HepG2 (cell line): Measurements from ENCODE around the gene LAP3. TPM values are rescaled to one million over a fixed set of nuclear protein-coding genes. Genes with fewer than 3 reads are reported as not detected.

Experiments
- ATAC-seq: fragments of 200-7000 bp; cut with Tn5 transposase; 3 replicates; pipeline ENCODE4 v1.9.1; 2020; ENCODE audit warnings: mild to moderate bottlenecking, moderate library complexity
- BruUV-seq: library from RNA; stranded (reverse); fragments of 400-500 nt; replicated peaks from 2 replicates; lab custom pipeline; 2021; lab: Mats Ljungman, UMichigan
- CTCF ChIA-PET: fragments of 300-600 bp; formaldehyde crosslinking; extraction: SDS; loops from one replicate; lab custom pipeline; 2021; ENCODE audit warnings: low total read pairs, inconsistent platforms, low intra/inter-chr PET ratio; lab: Yijun Ruan, JAX
- POLR2A ChIA-PET: fragments of 350-600 bp; sonication (Branson Sonifier 250); formaldehyde crosslinking; loops from one replicate; lab custom pipeline; 2020; ENCODE audit warnings: antibody characterized with exemption, inconsistent platforms; lab: Yijun Ruan, JAX
- DNase-seq: peaks from one replicate; pipeline ENCODE4 v3.0.0-alpha.2; 2015; ENCODE audit warnings: low spot score
- FAIRE-seq: peaks from 3 replicates; lab custom pipeline; 2011; peaks lifted over from hg19 to GRCh38; lab: Jason Lieb, UNC
- H2AFZ ChIP-seq: one replicate; pipeline ENCODE4 v1.6.1; 2011; ENCODE audit warnings: low read length, inconsistent platforms
- H3K27ac ChIP-seq: fragments of 300-600 bp; 3 replicates; pipeline ENCODE4 v1.8.0; 2011; ENCODE audit warnings: mixed run types, mild to moderate bottlenecking, mixed read lengths, low read length, inconsistent platforms; ENCODE audit not compliant: insufficient read depth; ENCODE audit errors: extremely low read length
- H3K27me3 ChIP-seq, 2 experiments: fragments of 200-600 bp in 1 of 2; 2 replicates in 1 of 2; 3 replicates in 1 of 2; pipeline versions ENCODE4 v1.6.0 to v1.8.0; 2011; ENCODE audit warnings: low read length in 2 of 2, mild to moderate bottlenecking in 2 of 2, moderate library complexity in 2 of 2, inconsistent platforms in 1 of 2; ENCODE audit not compliant: insufficient read depth in 2 of 2, control insufficient read depth in 1 of 2
- H3K36me3 ChIP-seq, 2 experiments: fragments of 200-600 bp in 1 of 2; replicated peaks in 1 of 2; 2 replicates in 1 of 2; 3 replicates in 1 of 2; pipeline versions ENCODE4 v1.5.1 to v1.8.0; 2011; ENCODE audit warnings: low read length in 2 of 2, inconsistent platforms in 1 of 2; ENCODE audit not compliant: insufficient read depth in 2 of 2, control insufficient read depth in 1 of 2
- H3K4me1 ChIP-seq: 2 replicates; pipeline ENCODE4 v1.5.1; 2012; ENCODE audit warnings: low read length, inconsistent platforms; ENCODE audit not compliant: insufficient read depth
- H3K4me2 ChIP-seq: 2 replicates; pipeline ENCODE4 v1.6.0; 2011; ENCODE audit warnings: low read depth, low read length, inconsistent platforms
- H3K4me3 ChIP-seq, 3 experiments: fragments of 200-600 bp in 1 of 3; sonication (generic), shearing (Covaris generic) in 1 of 3; replicated peaks in 1 of 3; 2 replicates each; pipeline ENCODE4 v1.5.1; 2011 to 2016; ENCODE audit warnings: low read length in 3 of 3, inconsistent platforms in 2 of 3, low read depth in 2 of 3, mild to moderate bottlenecking in 2 of 3, control low read depth in 1 of 3, mixed read lengths in 1 of 3; ENCODE audit not compliant: insufficient read depth in 1 of 3
- H3K79me2 ChIP-seq: one replicate; pipeline ENCODE4 v1.6.1; 2011; ENCODE audit warnings: low read length, inconsistent platforms; ENCODE audit not compliant: insufficient read depth
- H3K9ac ChIP-seq: 2 replicates; pipeline ENCODE4 v1.6.0; 2011; ENCODE audit warnings: mild to moderate bottlenecking, low read depth, low read length, inconsistent platforms; ENCODE audit not compliant: insufficient read depth
- H3K9me3 ChIP-seq: 2 replicates; pipeline ENCODE4 v1.5.1; 2012; ENCODE audit warnings: mild to moderate bottlenecking, low read length
- H4K20me1 ChIP-seq: 2 replicates; pipeline ENCODE4 v1.6.0; 2011; ENCODE audit warnings: inconsistent platforms, mild to moderate bottlenecking, low read length, moderate library complexity; ENCODE audit not compliant: insufficient read depth
- CREBL2 ChIP-seq: sonication (generic); formaldehyde crosslinking; IDR thresholded peaks from 2 replicates; pipeline ENCODE4 v1.8.1; 2023; ENCODE audit warnings: missing genetic modification reagents, mild to moderate bottlenecking, borderline replicate concordance
- DPF2 ChIP-seq: sonication (generic); formaldehyde crosslinking; IDR thresholded peaks from 2 replicates; pipeline ENCODE4 v1.4.0; 2020; ENCODE audit warnings: mild to moderate bottlenecking, low read depth, missing genetic modification reagents, borderline replicate concordance
- ELF3 ChIP-seq: IDR thresholded peaks from 2 replicates; pipeline ENCODE4 v1.6.1; 2016; ENCODE audit warnings: missing genetic modification reagents, missing compliant biosample characterization
- HOXA3 ChIP-seq: sonication (generic); formaldehyde crosslinking; IDR thresholded peaks from 2 replicates; pipeline ENCODE4 v1.5.0; 2020; ENCODE audit warnings: missing genetic modification reagents
- KLF6 ChIP-seq: IDR thresholded peaks from 2 replicates; pipeline ENCODE4 v1.8.0; 2016; ENCODE audit warnings: missing biosample characterization, missing genetic modification reagents
- MIER2 ChIP-seq: IDR thresholded peaks from 2 replicates; pipeline ENCODE4 v1.6.1; 2016; ENCODE audit warnings: missing biosample characterization, missing genetic modification reagents
- NR2F1 ChIP-seq, 2 experiments: fragments of 450-650 bp in 1 of 2; formaldehyde crosslinking in 1 of 2; IDR thresholded peaks; 2 replicates each; pipeline versions ENCODE4 v1.5.0 to v1.6.1; 2016 to 2020; ENCODE audit warnings: mild to moderate bottlenecking in 1 of 2, missing compliant biosample characterization in 1 of 2, missing genetic modification reagents in 1 of 2, moderate library complexity in 1 of 2
- ZMYM2 ChIP-seq: sonication (generic); formaldehyde crosslinking; IDR thresholded peaks from 2 replicates; pipeline ENCODE4 v1.8.0; 2022; ENCODE audit warnings: mild to moderate bottlenecking, missing genetic modification reagents
- ZNF230 ChIP-seq: sonication (generic); formaldehyde crosslinking; IDR thresholded peaks from 2 replicates; pipeline ENCODE4 v1.4.0; 2020; ENCODE audit warnings: mild to moderate bottlenecking, missing genetic modification reagents
- ZNF343 ChIP-seq: sonication (generic); formaldehyde crosslinking; IDR thresholded peaks from 2 replicates; pipeline ENCODE4 v1.4.0; 2020; ENCODE audit warnings: mild to moderate bottlenecking, missing genetic modification reagents
- ZNF609 ChIP-seq: sonication (generic); formaldehyde crosslinking; IDR thresholded peaks from 2 replicates; pipeline ENCODE4 v1.4.0; 2020; ENCODE audit warnings: mild to moderate bottlenecking, missing genetic modification reagents, borderline replicate concordance
- WGBS: methylation state at CpG from one replicate; pipeline ENCODE4 v1.1.6; 2017; ENCODE audit warnings: low lambda C conversion rate; 5-methylcytosine and 5-hydroxymethylcytosine counted together
- in situ Hi-C: cut with HindIII; loops from 2 replicates; pipeline ENCODE4 v1.10.0; 2017; ENCODE audit warnings: low pct_unique_long_range_greater_than_20kb; ENCODE audit not compliant: extremely low pct_ligation_motif_present
- intact Hi-C: fragments of 100-400 bp; cut with micrococcal nuclease; formaldehyde crosslinking; loops from one replicate; pipeline ENCODE4 v1.10.0; 2022; ENCODE audit not compliant: unreplicated experiment
- polyA plus RNA-seq, 8 experiments: library from polyadenylated mRNA; depleted of rRNA in 3 of 8; stranded (reverse) in 7 of 8; unstranded in 1 of 8; fragments of >200 nt; fragmentation: Illumina TruSeq in 4 of 8; extraction: Trizol in 4 of 8; gene quantifications; 2 replicates each; pipeline versions ENCODE4 v1.2.1 to v1.2.3, GENCODE V29; 2011 to 2016; ENCODE audit warnings: low read depth in 4 of 8, missing spikeins in 1 of 8, mixed read lengths in 1 of 8; ENCODE audit not compliant: insufficient read depth in 1 of 8
- total RNA-seq, 5 experiments: library from RNA; depleted of rRNA; stranded (reverse); fragments of >200 nt; fragmentation: Illumina TruSeq; extraction: Trizol; gene quantifications; 2 replicates each; pipeline ENCODE4 v1.2.3, GENCODE V29; 2016; ENCODE audit warnings: low read depth in 1 of 5
- TF ChIP-seq, protein P1 (sequence below): sonication (generic); formaldehyde crosslinking; IDR thresholded peaks from 2 replicates; pipeline ENCODE4 v1.5.0; 2020; ENCODE audit warnings: mild to moderate bottlenecking, missing genetic modification reagents, borderline replicate concordance
- TF ChIP-seq, protein P2 (sequence below): sonication (generic); formaldehyde crosslinking; IDR thresholded peaks from 2 replicates; pipeline ENCODE4 v1.4.0; 2020; ENCODE audit warnings: missing genetic modification reagents, borderline replicate concordance
- TF ChIP-seq, protein P3 (sequence below): sonication (generic); formaldehyde crosslinking; IDR thresholded peaks from 2 replicates; pipeline ENCODE4 v1.4.0; 2020; ENCODE audit warnings: mild to moderate bottlenecking, low read depth, missing genetic modification reagents

The LAP3 gene
- total and polyA plus RNA-seq, 2 of the 13 experiments (the other 11 are each of a cell fraction or from before 2014, with no cell fraction given), result 106 to 125 TPM

DNA sequence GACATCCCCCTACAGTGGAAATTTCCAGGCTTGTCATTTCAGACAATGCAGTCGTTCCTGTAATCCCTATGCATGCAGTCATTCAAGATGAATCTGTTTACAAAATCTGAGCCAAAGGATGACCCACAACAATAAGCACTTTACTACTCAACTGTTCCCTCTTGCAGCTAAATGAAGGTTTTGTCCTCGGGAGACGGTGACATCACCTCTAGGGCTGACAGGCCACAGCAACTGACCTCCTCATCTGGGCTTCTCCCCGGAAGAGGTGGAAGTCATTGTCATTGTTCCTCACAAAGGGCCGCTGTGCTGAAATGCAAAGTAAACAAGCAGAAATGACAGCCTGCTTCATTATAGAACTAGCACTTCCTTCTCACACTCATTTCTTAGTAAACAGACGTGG, 32.8 kb upstream of the LAP3 start:
- BruUV-seq, result no TSS peak
- Histone ChIP-seq H3K9ac (peak overlapping the region; percentile 44), H4K20me1 (no peaks in the 10 kb centered on the region), H3K4me1 (peaks cover 51% of the 10 kb centered on the region), H3K36me3 (no peaks in the 10 kb centered on the region), H3K79me2 (no peaks in the 10 kb centered on the region), H3K4me3 (no peak overlapping the region), H2AFZ (no peak overlapping the region), H3K27me3 (no peaks in the 10 kb centered on the region), H3K27ac (peak overlapping the region; percentile 78), H3K9me3 (no peaks in the 10 kb centered on the region), H3K4me2 (no peak overlapping the region)
- POLR2A ChIA-PET, result interaction anchor here (0.8 to 3.1 kb wide), 4 partner anchors 8 to 33 kb away, joined by 3 to 19 read pairs (median 6); partner anchors contain the start of gene QDPR
- CTCF ChIA-PET, result no interaction called here
- intact Hi-C loops (loop anchor here (1.0 to 2.0 kb wide), 4 partner anchors 14 to 70 kb away; partner anchors contain the start of genes MED28 and QDPR), in situ Hi-C loops (no loop called here)
- DNase-seq, result peak; percentile 98
- peak; percentile 97 for ATAC-seq
- 0% methylated on average over 6 of the region's 6 CpGs for WGBS
- peak; percentile 93 for FAIRE-seq
- TF ChIP-seq CREBL2 (CRISPR knock-in tag) (no peak), ZNF609 (CRISPR knock-in tag) (peak; percentile 45; the same call in 1 of the 2 replicates), NR2F1 (CRISPR knock-in tag; IDR thresholded peaks at IDR 0.05) (peak in 1 of 2 experiments; percentile 58; a peak in 1 of 4 replicates), MIER2 (CRISPR knock-in tag) (no peak), ZNF230 (no peak), DPF2 (CRISPR knock-in tag) (peak; percentile 59; the same call in 1 of the 2 replicates), HOXA3 (peak; percentile 64; the same call in 1 of the 2 replicates), KLF6 (CRISPR knock-in tag) (no peak), ZNF343 (CRISPR knock-in tag) (peak; percentile 98), ELF3 (CRISPR knock-in tag) (peak; percentile 99), ZMYM2 (CRISPR knock-in tag) (no peak)
- TF ChIP-seq, protein P1, sequence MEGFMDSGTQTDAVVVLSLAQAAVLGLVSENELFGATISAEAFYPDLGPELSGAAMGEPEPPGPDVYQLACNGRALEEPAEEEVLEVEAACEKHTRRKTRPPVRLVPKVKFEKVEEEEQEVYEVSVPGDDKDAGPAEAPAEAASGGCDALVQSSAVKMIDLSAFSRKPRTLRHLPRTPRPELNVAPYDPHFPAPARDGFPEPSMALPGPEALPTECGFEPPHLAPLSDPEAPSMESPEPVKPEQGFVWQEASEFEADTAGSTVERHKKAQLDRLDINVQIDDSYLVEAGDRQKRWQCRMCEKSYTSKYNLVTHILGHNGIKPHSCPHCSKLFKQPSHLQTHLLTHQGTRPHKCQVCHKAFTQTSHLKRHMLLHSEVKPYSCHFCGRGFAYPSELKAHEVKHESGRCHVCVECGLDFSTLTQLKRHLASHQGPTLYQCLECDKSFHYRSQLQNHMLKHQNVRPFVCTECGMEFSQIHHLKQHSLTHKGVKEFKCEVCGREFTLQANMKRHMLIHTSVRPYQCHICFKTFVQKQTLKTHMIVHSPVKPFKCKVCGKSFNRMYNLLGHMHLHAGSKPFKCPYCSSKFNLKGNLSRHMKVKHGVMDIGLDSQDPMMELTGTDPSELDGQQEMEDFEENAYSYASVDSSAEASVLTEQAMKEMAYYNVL (CRISPR knock-in tag), result peak; percentile 82; the same call in 1 of the 2 replicates
- TF ChIP-seq, protein P2, sequence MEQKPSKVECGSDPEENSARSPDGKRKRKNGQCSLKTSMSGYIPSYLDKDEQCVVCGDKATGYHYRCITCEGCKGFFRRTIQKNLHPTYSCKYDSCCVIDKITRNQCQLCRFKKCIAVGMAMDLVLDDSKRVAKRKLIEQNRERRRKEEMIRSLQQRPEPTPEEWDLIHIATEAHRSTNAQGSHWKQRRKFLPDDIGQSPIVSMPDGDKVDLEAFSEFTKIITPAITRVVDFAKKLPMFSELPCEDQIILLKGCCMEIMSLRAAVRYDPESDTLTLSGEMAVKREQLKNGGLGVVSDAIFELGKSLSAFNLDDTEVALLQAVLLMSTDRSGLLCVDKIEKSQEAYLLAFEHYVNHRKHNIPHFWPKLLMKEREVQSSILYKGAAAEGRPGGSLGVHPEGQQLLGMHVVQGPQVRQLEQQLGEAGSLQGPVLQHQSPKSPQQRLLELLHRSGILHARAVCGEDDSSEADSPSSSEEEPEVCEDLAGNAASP (CRISPR knock-in tag), result 0 out of 2 replicates have a peak, but pooled peaks have one; percentile 68
- TF ChIP-seq, protein P3, sequence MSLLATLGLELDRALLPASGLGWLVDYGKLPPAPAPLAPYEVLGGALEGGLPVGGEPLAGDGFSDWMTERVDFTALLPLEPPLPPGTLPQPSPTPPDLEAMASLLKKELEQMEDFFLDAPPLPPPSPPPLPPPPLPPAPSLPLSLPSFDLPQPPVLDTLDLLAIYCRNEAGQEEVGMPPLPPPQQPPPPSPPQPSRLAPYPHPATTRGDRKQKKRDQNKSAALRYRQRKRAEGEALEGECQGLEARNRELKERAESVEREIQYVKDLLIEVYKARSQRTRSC (CRISPR knock-in tag), result no peak
